ENCODE measurements around the gene ZC2HC1B. TPM values are rescaled to one million over a fixed set of nuclear protein-coding genes. Genes with fewer than 3 reads are reported as not detected.
A peak's percentile ranks its signal among the peaks of the same experiment; 100 is the strongest.

The ZC2HC1B gene
- total and polyA plus RNA-seq, 4 donors = 0.28 TPM; not detected in 3

DNA sequence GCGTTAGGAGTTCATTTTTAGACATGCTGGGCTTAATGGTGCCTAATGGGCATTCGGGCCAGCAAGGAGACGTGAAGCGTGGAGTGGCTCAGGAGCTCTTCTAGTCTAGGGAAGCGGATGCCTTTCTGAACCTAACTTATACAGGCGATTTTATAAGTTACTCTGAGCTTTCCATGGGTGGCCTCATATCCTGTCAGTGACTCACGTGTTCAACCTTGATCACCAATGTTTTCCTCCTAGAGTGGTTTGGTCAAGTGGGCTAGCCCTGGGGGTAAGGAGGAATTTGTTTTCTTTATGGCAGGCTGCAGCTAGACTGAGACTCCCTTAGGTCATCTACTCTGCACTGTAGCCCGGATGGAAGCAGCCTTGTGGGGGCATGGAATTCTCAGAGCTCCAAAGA is 91.7 kb downstream of the ZC2HC1B start:
- H3K4me3 ChIP-seq = no peak overlapping the region
- 90 to 95% methylated on average over 8 of the region's 8 CpGs for WGBS, 2 donors
- no peak overlapping the region for H3K9ac ChIP-seq (ENCODE audit: insufficient read depth in 1 of 2, low read length in 2 of 2)
- no peak overlapping the region for H3K27ac ChIP-seq (ENCODE audit: low read depth in 1 of 2, low read length in 1 of 2)
- H3K27me3 ChIP-seq (ENCODE audit: control insufficient read depth in 3 of 3, insufficient read depth in 3 of 3, low read length in 2 of 3) = no peaks in the 10 kb centered on the region
- DNase-seq (no peak), ATAC-seq (ENCODE audit: insufficient read depth, low FRiP score) (no peak)
- TF ChIP-seq, protein P1, sequence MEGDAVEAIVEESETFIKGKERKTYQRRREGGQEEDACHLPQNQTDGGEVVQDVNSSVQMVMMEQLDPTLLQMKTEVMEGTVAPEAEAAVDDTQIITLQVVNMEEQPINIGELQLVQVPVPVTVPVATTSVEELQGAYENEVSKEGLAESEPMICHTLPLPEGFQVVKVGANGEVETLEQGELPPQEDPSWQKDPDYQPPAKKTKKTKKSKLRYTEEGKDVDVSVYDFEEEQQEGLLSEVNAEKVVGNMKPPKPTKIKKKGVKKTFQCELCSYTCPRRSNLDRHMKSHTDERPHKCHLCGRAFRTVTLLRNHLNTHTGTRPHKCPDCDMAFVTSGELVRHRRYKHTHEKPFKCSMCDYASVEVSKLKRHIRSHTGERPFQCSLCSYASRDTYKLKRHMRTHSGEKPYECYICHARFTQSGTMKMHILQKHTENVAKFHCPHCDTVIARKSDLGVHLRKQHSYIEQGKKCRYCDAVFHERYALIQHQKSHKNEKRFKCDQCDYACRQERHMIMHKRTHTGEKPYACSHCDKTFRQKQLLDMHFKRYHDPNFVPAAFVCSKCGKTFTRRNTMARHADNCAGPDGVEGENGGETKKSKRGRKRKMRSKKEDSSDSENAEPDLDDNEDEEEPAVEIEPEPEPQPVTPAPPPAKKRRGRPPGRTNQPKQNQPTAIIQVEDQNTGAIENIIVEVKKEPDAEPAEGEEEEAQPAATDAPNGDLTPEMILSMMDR (IDR thresholded peaks at IDR 0.05; ENCODE audit: control extremely low read depth, extremely low read depth) = no peak
- H3K4me1 ChIP-seq (ENCODE audit: control insufficient read depth in 5 of 5, insufficient read depth in 5 of 5, low read length in 5 of 5) = peaks cover 0 to 56% (median 24%) of the 10 kb centered on the region in 5 donors
- H3K9me3 ChIP-seq (ENCODE audit: control insufficient read depth in 4 of 4, insufficient read depth in 3 of 4, low read length in 3 of 4) = no peaks in the 10 kb centered on the region
- peaks cover 0 to 3% (median 0%) of the 10 kb centered on the region in 4 donors for H3K36me3 ChIP-seq (ENCODE audit: control insufficient read depth in 4 of 4, insufficient read depth in 4 of 4, low read length in 4 of 4)

DNA sequence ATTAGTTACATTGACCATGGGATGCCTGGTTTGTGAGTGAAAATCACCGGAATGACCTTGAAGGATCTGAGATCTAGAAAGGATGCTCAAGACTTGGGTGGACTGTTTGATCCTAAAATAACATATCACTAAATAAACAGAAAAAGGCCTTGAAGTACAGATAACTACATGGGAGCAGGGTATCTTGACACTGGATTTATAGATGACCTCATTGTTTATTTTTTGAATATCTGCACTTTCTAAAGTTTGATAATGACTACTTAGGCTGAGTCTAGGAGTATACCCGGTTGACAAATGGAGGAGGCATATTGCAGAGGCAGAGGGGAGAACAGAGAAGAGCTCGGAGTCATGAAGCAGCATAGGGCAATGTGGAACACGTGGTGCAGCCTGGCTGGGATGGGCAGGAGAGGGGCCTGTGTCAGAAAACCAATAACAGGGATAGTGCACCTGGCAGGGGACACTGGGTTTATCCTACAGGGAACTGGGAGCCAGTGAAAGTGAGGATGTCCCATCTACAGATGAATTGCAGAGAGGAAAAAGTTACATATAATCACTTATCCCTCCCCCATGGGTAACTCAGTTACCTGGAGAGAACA is 93.5 kb downstream of the ZC2HC1B start:
- WGBS, 2 donors = 67 to 80% methylated on average over 4 of the region's 4 CpGs
- no peak overlapping the region for H3K9ac ChIP-seq (ENCODE audit: insufficient read depth in 1 of 2, low read length in 2 of 2)
- TF ChIP-seq, protein P1 (IDR thresholded peaks at IDR 0.05; ENCODE audit: control extremely low read depth, extremely low read depth) = no peak

DNA sequence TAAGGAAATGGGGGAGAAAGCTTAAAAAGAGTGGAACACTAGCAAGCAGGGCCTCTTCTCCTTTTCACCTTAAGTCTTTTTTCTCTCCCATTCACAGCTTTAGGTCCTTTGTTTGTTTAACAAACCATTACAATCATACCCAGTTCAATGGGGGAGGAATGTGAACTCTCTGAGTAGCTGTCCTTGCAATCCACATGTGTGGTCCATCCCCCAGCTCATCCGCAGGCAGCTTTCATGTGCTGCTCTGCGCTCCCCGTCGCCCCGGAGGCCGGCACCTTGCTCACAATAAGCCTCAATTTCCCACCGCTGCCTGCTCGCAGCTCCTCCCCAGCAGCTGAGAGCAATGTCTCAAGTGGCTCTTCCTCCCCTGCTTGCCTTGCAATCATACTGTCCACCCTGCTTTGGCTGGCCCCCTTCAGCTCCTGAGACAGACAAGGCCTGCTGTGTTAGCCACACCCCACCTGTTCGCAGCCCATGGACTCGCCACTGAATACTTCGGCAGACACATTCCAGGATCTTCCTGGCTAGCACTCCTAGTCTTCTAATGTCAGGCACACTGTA is 94.6 kb downstream of the ZC2HC1B start:
- WGBS, 2 donors = 88 to 91% methylated on average over 11 of the region's 11 CpGs
- DNase-seq = peak; percentile 41 to 62 (median 46)
- Histone ChIP-seq H3K9ac (ENCODE audit: insufficient read depth in 1 of 2, low read length in 2 of 2) (no peak overlapping the region), H3K9me3 (ENCODE audit: control insufficient read depth in 4 of 4, insufficient read depth in 3 of 4, low read length in 3 of 4) (no peaks in the 10 kb centered on the region), H3K4me1 (ENCODE audit: control insufficient read depth in 5 of 5, insufficient read depth in 5 of 5, low read length in 5 of 5) (peaks cover 0 to 61% (median 39%) of the 10 kb centered on the region in 5 donors), H3K4me3 (no peak overlapping the region), H3K27me3 (ENCODE audit: control insufficient read depth in 3 of 3, insufficient read depth in 3 of 3, low read length in 2 of 3) (no peaks in the 10 kb centered on the region), H3K36me3 (ENCODE audit: control insufficient read depth in 4 of 4, insufficient read depth in 4 of 4, low read length in 4 of 4) (peaks cover 0 to 3% (median 0%) of the 10 kb centered on the region in 4 donors), H3K27ac (ENCODE audit: low read depth in 1 of 2, low read length in 1 of 2) (no peak overlapping the region)
- TF ChIP-seq, protein P1 (IDR thresholded peaks at IDR 0.05; ENCODE audit: control extremely low read depth, extremely low read depth) = no peak
- no peak for ATAC-seq (ENCODE audit: insufficient read depth, low FRiP score)

More for the DNA sequence above, 93.5 kb downstream of the ZC2HC1B start:
- Histone ChIP-seq H3K9me3 (ENCODE audit: control insufficient read depth in 4 of 4, insufficient read depth in 3 of 4, low read length in 3 of 4) (no peaks in the 10 kb centered on the region), H3K27ac (ENCODE audit: low read depth in 1 of 2, low read length in 1 of 2) (no peak overlapping the region), H3K4me1 (ENCODE audit: control insufficient read depth in 5 of 5, insufficient read depth in 5 of 5, low read length in 5 of 5) (peaks cover 0 to 61% (median 34%) of the 10 kb centered on the region in 5 donors), H3K36me3 (ENCODE audit: control insufficient read depth in 4 of 4, insufficient read depth in 4 of 4, low read length in 4 of 4) (peaks cover 0 to 3% (median 0%) of the 10 kb centered on the region in 4 donors), H3K27me3 (ENCODE audit: control insufficient read depth in 3 of 3, insufficient read depth in 3 of 3, low read length in 2 of 3) (no peaks in the 10 kb centered on the region), H3K4me3 (no peak overlapping the region)
- DNase-seq = no peak
- ATAC-seq (ENCODE audit: insufficient read depth, low FRiP score) = no peak

Data from lung (tissue), 12 donors.